GM13977 (cell line): ENCODE measurements around the gene FHL5.
A peak's percentile ranks its signal among the peaks of the same experiment; 100 is the strongest.

Experiments used
- DNase-seq: peaks from one replicate; pipeline ENCODE4 v3.0.0; 2012; ENCODE audit warnings: low spot score
- in situ Hi-C: fragments of 300-500 bp; cut with MboI; formaldehyde crosslinking; loops from one replicate; pipeline ENCODE4 v1.12.0; 2022; ENCODE audit warnings: low sequenced_read_pairs, low pct_unique_long_range_greater_than_20kb, mixed read lengths, inconsistent platforms; ENCODE audit not compliant: unreplicated experiment
- TF ChIP-seq, protein P1 (sequence below): IDR thresholded peaks from 2 replicates; pipeline ENCODE4 v1.5.1; 2012; ENCODE audit warnings: mild to moderate bottlenecking, control low read depth; ENCODE audit not compliant: insufficient read depth; ENCODE audit errors: extremely low read depth, missing control alignments

Gene FHL5, protein sequence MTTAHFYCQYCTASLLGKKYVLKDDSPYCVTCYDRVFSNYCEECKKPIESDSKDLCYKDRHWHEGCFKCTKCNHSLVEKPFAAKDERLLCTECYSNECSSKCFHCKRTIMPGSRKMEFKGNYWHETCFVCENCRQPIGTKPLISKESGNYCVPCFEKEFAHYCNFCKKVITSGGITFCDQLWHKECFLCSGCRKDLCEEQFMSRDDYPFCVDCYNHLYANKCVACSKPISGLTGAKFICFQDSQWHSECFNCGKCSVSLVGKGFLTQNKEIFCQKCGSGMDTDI

DNA sequence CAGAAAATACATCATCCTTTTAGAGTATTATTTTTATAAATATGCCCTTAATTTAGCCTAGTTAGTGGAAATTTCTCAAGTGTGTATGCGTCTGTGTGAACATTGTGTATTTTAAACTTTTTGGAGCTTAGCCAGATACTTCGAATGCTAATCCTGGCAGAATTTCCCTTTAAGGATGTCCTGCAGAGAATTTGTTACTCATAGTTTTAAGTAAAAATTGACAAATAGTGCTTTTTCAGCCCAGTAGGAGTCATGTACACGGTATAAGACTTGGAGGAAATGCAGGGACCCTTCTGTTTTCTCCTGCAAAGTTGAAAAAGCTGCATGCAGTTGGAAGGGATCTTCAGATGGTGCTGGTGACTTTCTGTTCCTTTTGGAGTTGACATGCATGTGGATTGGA, at the start of gene FHL5:
FHL5 (plus strand) TSS at position 243 of the 400 bp plus-strand sequence. CDS start 40,486 bp downstream, outside the sequence.
- DNase-seq: no peak
- TF ChIP-seq, protein P1, sequence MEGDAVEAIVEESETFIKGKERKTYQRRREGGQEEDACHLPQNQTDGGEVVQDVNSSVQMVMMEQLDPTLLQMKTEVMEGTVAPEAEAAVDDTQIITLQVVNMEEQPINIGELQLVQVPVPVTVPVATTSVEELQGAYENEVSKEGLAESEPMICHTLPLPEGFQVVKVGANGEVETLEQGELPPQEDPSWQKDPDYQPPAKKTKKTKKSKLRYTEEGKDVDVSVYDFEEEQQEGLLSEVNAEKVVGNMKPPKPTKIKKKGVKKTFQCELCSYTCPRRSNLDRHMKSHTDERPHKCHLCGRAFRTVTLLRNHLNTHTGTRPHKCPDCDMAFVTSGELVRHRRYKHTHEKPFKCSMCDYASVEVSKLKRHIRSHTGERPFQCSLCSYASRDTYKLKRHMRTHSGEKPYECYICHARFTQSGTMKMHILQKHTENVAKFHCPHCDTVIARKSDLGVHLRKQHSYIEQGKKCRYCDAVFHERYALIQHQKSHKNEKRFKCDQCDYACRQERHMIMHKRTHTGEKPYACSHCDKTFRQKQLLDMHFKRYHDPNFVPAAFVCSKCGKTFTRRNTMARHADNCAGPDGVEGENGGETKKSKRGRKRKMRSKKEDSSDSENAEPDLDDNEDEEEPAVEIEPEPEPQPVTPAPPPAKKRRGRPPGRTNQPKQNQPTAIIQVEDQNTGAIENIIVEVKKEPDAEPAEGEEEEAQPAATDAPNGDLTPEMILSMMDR: no peak
- in situ Hi-C loops: no loop called here

DNA sequence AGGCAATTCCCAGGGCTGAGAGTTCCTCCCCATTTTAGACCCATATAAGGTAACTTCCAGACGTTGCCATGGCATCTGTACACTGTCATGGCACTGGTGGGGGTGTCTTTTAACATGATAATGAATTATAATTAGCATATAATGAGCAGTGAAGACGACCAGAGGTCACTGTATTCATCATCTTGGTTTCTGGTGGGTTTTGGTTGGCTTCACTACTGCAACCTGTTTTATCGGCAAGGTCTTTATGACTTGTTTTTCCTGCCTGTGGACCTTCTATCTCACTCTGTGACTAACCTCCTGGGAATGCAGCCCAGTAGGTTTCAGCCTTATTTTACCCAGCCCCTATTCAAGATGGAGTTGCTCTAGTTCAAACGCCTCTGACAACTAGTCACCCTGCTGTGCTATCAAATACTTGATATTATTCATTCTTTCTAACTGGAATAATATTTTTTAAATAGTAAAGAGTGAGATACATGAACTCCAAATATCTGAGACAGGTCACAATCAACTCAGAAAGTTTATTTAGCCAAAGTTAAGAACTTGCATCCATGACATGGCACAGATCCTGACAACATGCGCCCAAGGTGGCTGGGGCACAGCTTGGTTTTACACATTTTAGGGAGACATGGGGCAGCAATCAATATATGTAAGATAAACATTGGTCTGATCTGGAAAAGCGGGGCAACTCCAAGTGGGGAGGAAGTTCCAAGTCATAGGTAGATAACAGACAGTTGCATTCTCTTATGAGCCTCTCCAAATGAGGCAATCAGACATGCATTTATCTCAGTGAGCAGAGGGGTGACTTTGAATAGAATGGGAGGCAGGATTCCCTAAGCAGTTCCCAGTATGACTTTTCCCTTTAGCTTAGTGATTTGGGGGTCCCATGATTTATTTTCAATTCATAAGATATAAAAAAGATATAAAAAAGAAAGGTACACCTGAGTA, 42.5 kb upstream of the FHL5 start:
- in situ Hi-C loops: no loop called here
- no peak for DNase-seq
- TF ChIP-seq, protein P1: no peak

DNA sequence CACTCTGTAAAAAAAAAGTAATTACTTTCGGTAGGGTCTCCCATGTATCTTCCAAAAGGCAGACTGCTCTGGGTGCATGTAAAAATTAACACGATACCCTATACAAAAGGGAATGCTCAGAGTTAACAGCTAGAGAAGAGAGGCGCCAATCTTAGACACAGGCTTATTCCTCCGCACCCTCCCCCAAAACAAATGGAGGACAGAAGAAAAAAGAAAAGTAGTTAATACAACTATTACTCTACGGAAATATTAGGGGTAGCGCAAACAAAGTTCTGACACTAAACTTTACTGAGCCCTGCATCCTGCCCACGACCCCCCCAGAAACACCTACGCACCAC, 41.7 kb upstream of the FHL5 start:
- no peak for DNase-seq
- TF ChIP-seq, protein P1: no peak
- in situ Hi-C loops: no loop called here

DNA sequence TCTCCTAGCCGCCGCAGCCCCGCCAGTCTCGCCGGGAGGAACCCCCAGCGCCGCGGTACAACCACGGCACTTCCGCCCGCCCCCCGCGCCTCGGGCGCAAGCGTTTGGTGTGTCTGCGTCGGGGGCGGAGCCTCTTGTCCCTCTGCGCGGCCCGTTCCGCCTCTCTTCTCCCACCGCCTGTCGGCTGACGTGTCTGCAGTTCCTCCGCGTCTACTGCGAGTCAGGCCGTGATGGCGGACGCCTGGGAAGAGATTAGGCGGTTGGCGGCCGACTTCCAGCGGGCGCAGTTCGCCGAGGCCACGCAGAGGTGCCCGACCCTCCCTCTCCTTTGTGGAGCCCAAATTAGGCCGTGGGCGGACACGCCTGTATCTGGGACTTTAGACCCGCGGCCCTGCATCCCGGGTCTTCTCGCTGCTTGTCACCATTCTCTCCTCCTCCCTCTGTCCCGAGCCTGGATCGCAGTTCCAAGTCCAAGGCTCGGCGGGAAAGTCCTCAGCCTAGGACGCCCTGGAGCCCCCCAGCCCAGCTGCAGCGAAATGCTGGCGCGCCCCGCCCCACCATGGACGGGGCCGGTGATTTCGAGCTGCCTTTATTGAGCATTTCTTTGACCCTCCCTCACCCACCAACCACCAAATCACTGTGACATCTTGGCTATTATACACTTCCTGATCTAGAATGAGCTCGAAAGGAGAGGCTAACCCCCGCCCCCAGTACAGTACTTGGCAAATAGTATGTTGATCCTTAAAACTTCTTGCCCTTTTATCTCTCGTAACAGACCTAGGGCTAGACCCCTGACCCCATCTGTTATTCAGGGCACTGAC, 41.1 kb upstream of the FHL5 start, which contains the start of gene UFL1:
UFL1 (plus strand) TSS at position 163 of the 821 bp plus-strand sequence; CDS start at position 231, 68 bp downstream.
- TF ChIP-seq, protein P1: no peak
- peak; percentile 83 for DNase-seq
- in situ Hi-C loops: no loop called here

DNA sequence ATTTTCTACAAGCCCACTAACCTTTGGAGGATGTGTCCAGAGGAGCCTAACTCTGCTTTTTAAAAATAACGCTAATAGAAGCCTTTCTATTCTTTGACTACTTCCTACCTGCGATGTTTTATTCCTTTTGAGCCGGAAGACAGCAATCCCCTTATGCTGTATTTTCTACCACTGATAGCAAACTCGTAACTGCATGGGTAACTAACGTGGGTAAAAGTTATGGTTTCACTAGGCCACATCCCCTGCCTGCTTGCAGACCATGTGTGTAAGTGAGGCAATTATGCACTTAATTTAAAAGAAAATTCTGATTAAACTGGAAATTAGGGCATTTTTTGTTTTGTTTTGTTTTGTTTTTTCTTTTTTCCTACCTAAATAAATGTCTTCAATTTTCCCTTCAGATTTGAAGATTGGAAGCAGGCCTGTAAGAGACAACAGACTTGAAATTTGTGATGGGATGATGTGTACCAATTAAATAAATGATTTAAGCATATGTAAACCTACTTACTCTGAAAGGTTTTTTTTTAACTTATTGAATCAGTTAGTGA, 40.4 kb upstream of the FHL5 start:
- no peak for DNase-seq
- in situ Hi-C loops: no loop called here
- TF ChIP-seq, protein P1: no peak

DNA sequence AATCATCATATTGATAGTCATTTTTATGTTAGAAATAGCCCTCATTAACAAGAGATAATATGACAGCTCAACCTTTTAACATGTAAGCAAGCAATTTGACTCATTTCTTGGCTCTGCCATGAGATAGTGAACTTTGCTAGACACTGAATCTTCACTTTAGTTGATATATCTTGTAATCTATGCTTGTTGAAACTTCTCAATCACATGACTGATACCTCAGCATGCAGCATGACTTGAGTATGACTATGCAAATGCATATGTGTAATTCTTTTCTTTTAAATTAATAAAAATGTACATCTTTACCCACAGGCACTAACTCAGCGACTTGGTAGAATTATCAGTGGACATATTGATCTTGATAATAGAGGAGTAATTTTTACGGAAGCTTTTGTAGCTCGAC, 34.7 kb upstream of the FHL5 start:
- no peak for DNase-seq
- TF ChIP-seq, protein P1: no peak
- in situ Hi-C loops: loop anchor here (25.0 kb wide), 1 partner anchor 534 kb away; no protein-coding TSS in a partner anchor
